ENCODE results near the gene NFE2L3.
"Not testable (repeated sequence)": the region's sequence is repeated elsewhere in the genome, so short reads cannot be mapped to it uniquely, and the experiment has no call there.

The NFE2L3 gene

GRCh38 chr7:26168458-26169023 is 16.5 kb downstream of the NFE2L3 start:
- no peak overlapping the region for H3K4me3 ChIP-seq (replicated peaks; ENCODE audit: low read depth, low read length)
- TF ChIP-seq CTCF (IDR thresholded peaks at IDR 0.05; ENCODE audit: low read length, missing control alignments), result no peak
- no peak for DNase-seq (ENCODE audit: low read depth)

- no peak for DNase-seq (ENCODE audit: low read depth)
- no peak for TF ChIP-seq CTCF (IDR thresholded peaks at IDR 0.05; ENCODE audit: low read length, missing control alignments)
- no peak overlapping the region for H3K4me3 ChIP-seq (replicated peaks; ENCODE audit: low read depth, low read length)
Observed at GRCh38 chr7:26169271-26169670, 17.3 kb downstream of the NFE2L3 start.

GRCh38 chr7:26170663-26171062 is 18.7 kb downstream of the NFE2L3 start:
- H3K4me3 ChIP-seq (replicated peaks; ENCODE audit: low read depth, low read length), result no peak overlapping the region
- no peak for TF ChIP-seq CTCF (IDR thresholded peaks at IDR 0.05; ENCODE audit: low read length, missing control alignments)
- DNase-seq (ENCODE audit: low read depth), result no peak

- TF ChIP-seq CTCF (IDR thresholded peaks at IDR 0.05; ENCODE audit: low read length, missing control alignments), result no peak
- no peak for DNase-seq (ENCODE audit: low read depth)
- no peak overlapping the region for H3K4me3 ChIP-seq (replicated peaks; ENCODE audit: low read depth, low read length)
Observed at GRCh38 chr7:26171601-26172000, 19.6 kb downstream of the NFE2L3 start.

GRCh38 chr7:26172048-26172447 is 20.1 kb downstream of the NFE2L3 start:
- H3K4me3 ChIP-seq (replicated peaks; ENCODE audit: low read depth, low read length), result no peak overlapping the region
- no peak for DNase-seq (ENCODE audit: low read depth)
- TF ChIP-seq CTCF (IDR thresholded peaks at IDR 0.05; ENCODE audit: low read length, missing control alignments), result no peak

GRCh38 chr7:26175903-26176302 is 23.9 kb downstream of the NFE2L3 start:
- not testable (repeated sequence) for DNase-seq (ENCODE audit: low read depth); H3K4me3 ChIP-seq (replicated peaks; ENCODE audit: low read depth, low read length)

- not testable (repeated sequence) for DNase-seq (ENCODE audit: low read depth)
Observed at GRCh38 chr7:26176696-26177095, 24.7 kb downstream of the NFE2L3 start.

GRCh38 chr7:26177269-26177668 is 25.3 kb downstream of the NFE2L3 start:
- DNase-seq (ENCODE audit: low read depth); H3K4me3 ChIP-seq (replicated peaks; ENCODE audit: low read depth, low read length): not testable (repeated sequence)

More at GRCh38 chr7:26176696-26177095, 24.7 kb downstream of the NFE2L3 start:
- H3K4me3 ChIP-seq (replicated peaks; ENCODE audit: low read depth, low read length), result not testable (repeated sequence)
